Measurements from ENCODE around the gene MMP17.
A peak's percentile ranks its signal among the peaks of the same experiment; 100 is the strongest.

MMP17 gene

DNA sequence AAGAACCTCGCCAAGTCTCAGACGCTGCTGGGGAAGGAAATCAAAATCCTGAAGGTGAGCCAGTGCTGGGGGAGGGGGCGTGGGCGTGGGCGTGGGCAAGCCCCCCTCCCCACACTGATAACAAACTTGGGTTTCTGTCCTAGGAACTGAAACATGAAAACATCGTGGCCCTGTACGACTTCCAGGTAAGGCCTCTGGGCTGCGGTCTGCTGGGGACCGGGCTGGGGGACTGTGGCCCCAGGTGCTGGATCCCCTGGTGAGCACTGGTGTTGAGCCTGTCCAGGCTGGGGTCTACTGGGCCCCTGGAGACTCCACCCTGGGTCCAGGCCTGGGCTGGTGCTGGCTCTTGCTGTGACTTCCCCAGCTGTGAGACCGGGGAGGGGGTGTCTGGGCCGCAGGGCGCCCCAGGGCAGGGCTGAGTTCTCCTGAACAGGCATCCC lies 67.5 kb downstream of the MMP17 start:
- DNase-seq (ENCODE audit: low read depth), result no peak

- DNase-seq (ENCODE audit: low read depth), result peak; percentile 42
Observed at GRCh38 chr12:131896080-131896810, 68.1 kb downstream of the MMP17 start.

DNA sequence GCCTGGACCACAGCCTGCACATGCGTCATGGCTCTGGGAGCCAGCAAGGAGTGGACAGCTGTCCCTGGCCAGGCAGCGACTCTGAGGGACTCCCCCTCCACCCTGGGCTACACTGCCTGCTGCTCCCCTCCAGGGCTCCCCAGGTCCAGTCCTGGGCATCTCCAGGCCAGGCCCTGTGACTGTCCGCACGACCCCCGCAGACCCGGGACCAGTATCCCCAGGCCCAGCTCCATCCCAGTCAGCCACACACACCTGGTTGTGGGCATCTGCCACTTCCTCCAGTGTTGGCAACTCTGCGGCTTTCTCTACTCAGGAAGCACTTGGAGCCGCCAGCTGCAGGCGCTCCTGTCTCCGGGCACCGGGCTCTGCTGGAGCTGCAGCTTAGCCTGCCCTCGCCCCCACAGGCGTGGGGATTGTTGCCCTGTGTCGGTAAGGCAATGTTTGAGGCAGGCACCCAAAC lies 68.6 kb downstream of the MMP17 start:
- DNase-seq (ENCODE audit: low read depth), result no peak

- DNase-seq (ENCODE audit: low read depth), result no peak
Observed at GRCh38 chr12:131897276-131897675, 69.1 kb downstream of the MMP17 start.

- no peak for DNase-seq (ENCODE audit: low read depth)
Observed at GRCh38 chr12:131897875-131898274, 69.7 kb downstream of the MMP17 start.

- no peak for DNase-seq (ENCODE audit: low read depth)
Observed at GRCh38 chr12:131900397-131900796, 72.2 kb downstream of the MMP17 start.
